ENCODE measurements around the gene GPLD1. TPM values are rescaled to one million over a fixed set of nuclear protein-coding genes. Genes with fewer than 3 reads are reported as not detected.

The GPLD1 gene
- total and polyA plus RNA-seq, 4 donors = 0.50 to 8.2 (median 5.9) TPM

- intact Hi-C loops (cut with DNase I) = no loop called here
- DNase-seq (no peak), ATAC-seq (ENCODE audit: low FRiP score) (no peak)
- Histone ChIP-seq H3K36me3 (ENCODE audit: control insufficient read depth in 1 of 2, insufficient read depth in 2 of 2, low read length in 1 of 2) (no peaks in the 10 kb centered on the region), H3K27me3 (ENCODE audit: control insufficient read depth in 1 of 2, insufficient read depth in 2 of 2, low read length in 1 of 2) (no peaks in the 10 kb centered on the region), H3K4me3 (ENCODE audit: low read length in 2 of 2) (no peak overlapping the region), H3K9me3 (ENCODE audit: control insufficient read depth, low read length) (no peaks in the 10 kb centered on the region), H3K4me1 (ENCODE audit: control insufficient read depth in 1 of 2, insufficient read depth in 2 of 2, low read length in 2 of 2) (no peaks in the 10 kb centered on the region), H3K27ac (ENCODE audit: low read depth in 1 of 2, low read length in 2 of 2) (no peak overlapping the region)
- 58 to 72% methylated on average over 1 of the region's 1 CpG for WGBS, 2 donors
Observed at GRCh38 chr6:24378473-24379097, 110.8 kb downstream of the GPLD1 start.

Other genes starting within 250 kb of the GPLD1 start
- not detected for gene DCDC2, start 131.5 kb downstream of the GPLD1 start, total RNA-seq
- under 1 TPM in 1 of 2 donors, not detected in 1; 0.13 TPM for gene DCDC2, start 131.5 kb downstream of the GPLD1 start, polyA plus RNA-seq
- gene MRS2, start 86.6 kb downstream of the GPLD1 start, total RNA-seq = 10 to 100 TPM; 12.1 to 19.8 TPM
- gene MRS2, start 86.6 kb downstream of the GPLD1 start, polyA plus RNA-seq = 10 to 100 TPM in 1 of 2 donors, 1 to 10 TPM in 1; 9.8 to 12.4 TPM
- gene ALDH5A1, start 5.4 kb upstream of the GPLD1 start, total RNA-seq = 1 to 10 TPM; 5.1 to 8.2 TPM
- gene ALDH5A1, start 5.4 kb upstream of the GPLD1 start, polyA plus RNA-seq = 1 to 10 TPM; 2.1 to 4.9 TPM
- gene KIAA0319, start 156.6 kb upstream of the GPLD1 start, total RNA-seq = under 1 TPM; 0.06 to 0.19 TPM
- under 1 TPM in 1 of 2 donors, not detected in 1; 0.05 TPM for gene KIAA0319, start 156.6 kb upstream of the GPLD1 start, polyA plus RNA-seq
- 10 to 100 TPM; 30.7 to 35.7 TPM for gene TDP2, start 177.3 kb upstream of the GPLD1 start, total RNA-seq
- 10 to 100 TPM; 40.8 to 99.7 TPM for gene TDP2, start 177.3 kb upstream of the GPLD1 start, polyA plus RNA-seq
- gene ACOT13, start 177.5 kb upstream of the GPLD1 start, total RNA-seq = 10 to 100 TPM in 1 of 2 donors, 1 to 10 TPM in 1; 8.9 to 10.4 TPM
- gene ACOT13, start 177.5 kb upstream of the GPLD1 start, polyA plus RNA-seq = 10 to 100 TPM in 1 of 2 donors, 1 to 10 TPM in 1; 7.3 to 13.5 TPM
- gene C6orf62, start 229.6 kb upstream of the GPLD1 start, total RNA-seq = 10 to 100 TPM; 72.7 to 88.5 TPM
- 10 to 100 TPM; 35.1 to 41.7 TPM for gene C6orf62, start 229.6 kb upstream of the GPLD1 start, polyA plus RNA-seq

Data from aorta (tissue), 5 donors.